CD14-positive monocyte (primary cell): ENCODE data around the gene SRRM3. TPM values are rescaled to one million over a fixed set of nuclear protein-coding genes. Genes with fewer than 3 reads are reported as not detected.

Source experiments
- DNase-seq, 3 donors: peaks; one replicate each; pipeline ENCODE4 v3.0.0-alpha.2; 2011 to 2022
- H2AFZ ChIP-seq: 2 replicates; pipeline ENCODE4 v1.6.0; 2012; ENCODE audit warnings: mild to moderate bottlenecking, low read depth, low read length, inconsistent platforms; ENCODE audit not compliant: insufficient read depth, poor library complexity, severe bottlenecking
- H3K27ac ChIP-seq, 2 donors: 1 replicate in 1 of 2; 2 replicates in 1 of 2; pipeline ENCODE4 v1.5.1; 2012 to 2013; ENCODE audit warnings: low read length in 2 of 2, control low read depth in 1 of 2, inconsistent platforms in 1 of 2, low read depth in 1 of 2, mild to moderate bottlenecking in 1 of 2
- H3K27me3 ChIP-seq, 2 donors: one replicate each; pipeline versions ENCODE4 v1.6.0 to v1.6.1; 2011 to 2013; ENCODE audit warnings: low read length in 2 of 2; ENCODE audit not compliant: control insufficient read depth in 2 of 2, insufficient read depth in 2 of 2
- H3K36me3 ChIP-seq, 2 donors: replicated peaks in 1 of 2; 1 replicate in 1 of 2; 2 replicates in 1 of 2; pipeline versions ENCODE4 v1.5.1 to v1.6.1; 2012 to 2013; ENCODE audit warnings: low read length in 2 of 2, control low read depth in 1 of 2, inconsistent platforms in 1 of 2, mild to moderate bottlenecking in 1 of 2; ENCODE audit not compliant: insufficient read depth in 2 of 2, control insufficient read depth in 1 of 2
- H3K4me1 ChIP-seq, 2 donors: 1 replicate in 1 of 2; 2 replicates in 1 of 2; pipeline versions ENCODE4 v1.5.1 to v1.6.1; 2012 to 2013; ENCODE audit warnings: low read length in 2 of 2, control low read depth in 1 of 2, inconsistent platforms in 1 of 2, mild to moderate bottlenecking in 1 of 2, moderate library complexity in 1 of 2; ENCODE audit not compliant: insufficient read depth in 2 of 2, control insufficient read depth in 1 of 2
- H3K4me2 ChIP-seq: replicated peaks from 2 replicates; pipeline ENCODE3; 2012; ENCODE audit warnings: low read length, moderate library complexity, mild to moderate bottlenecking; ENCODE audit not compliant: poor library complexity, severe bottlenecking; ENCODE audit errors: extremely low read depth
- H3K4me3 ChIP-seq, 3 experiments: fragments of 200-600 bp in 1 of 3; sonication (generic) in 1 of 3; replicated peaks in 1 of 3; 1 replicate in 2 of 3; 2 replicates in 1 of 3; pipeline ENCODE4 v1.5.1; 2011 to 2013; ENCODE audit warnings: low read length in 3 of 3, mild to moderate bottlenecking in 3 of 3, control low read depth in 2 of 3, low read depth in 2 of 3, inconsistent platforms in 1 of 3, moderate library complexity in 1 of 3
- H3K79me2 ChIP-seq: 2 replicates; pipeline ENCODE4 v1.6.0; 2012; ENCODE audit warnings: mild to moderate bottlenecking, control low read depth, inconsistent platforms, low read length, moderate library complexity; ENCODE audit not compliant: insufficient read depth
- H3K9ac ChIP-seq: 2 replicates; pipeline ENCODE4 v1.6.0; 2017; ENCODE audit warnings: low read length, mild to moderate bottlenecking; ENCODE audit not compliant: insufficient read depth, poor library complexity, severe bottlenecking
- H3K9me3 ChIP-seq, 2 donors: replicated peaks in 1 of 2; 1 replicate in 1 of 2; 2 replicates in 1 of 2; pipeline versions ENCODE4 v1.5.1 to v1.6.1; 2012 to 2013; ENCODE audit warnings: low read length in 2 of 2, control low read depth in 1 of 2; ENCODE audit not compliant: control insufficient read depth in 1 of 2, insufficient read depth in 1 of 2
- H4K20me1 ChIP-seq: 2 replicates; pipeline ENCODE4 v1.6.0; 2012; ENCODE audit warnings: mild to moderate bottlenecking, low read length, control low read depth, moderate library complexity; ENCODE audit not compliant: insufficient read depth
- H3K27ac Mint-ChIP-seq, 7 donors: one replicate each; pipeline ENCODE4 v1.8.0; 2020; ENCODE audit warnings: mild to moderate bottlenecking in 7 of 7, mixed read lengths in 7 of 7, moderate library complexity in 6 of 7, inconsistent platforms in 2 of 7
- H3K27me3 Mint-ChIP-seq, 3 donors: one replicate each; pipeline ENCODE4 v1.8.0; 2021 to 2022; ENCODE audit warnings: low read depth in 3 of 3, mild to moderate bottlenecking in 3 of 3, mixed read lengths in 3 of 3, moderate library complexity in 3 of 3, inconsistent platforms in 1 of 3
- H3K36me3 Mint-ChIP-seq, 2 donors: one replicate each; pipeline ENCODE4 v1.8.0; 2020; ENCODE audit warnings: mixed read lengths in 2 of 2, inconsistent platforms in 1 of 2, mild to moderate bottlenecking in 1 of 2
- H3K4me1 Mint-ChIP-seq: one replicate; pipeline ENCODE4 v1.8.0; 2020; ENCODE audit warnings: mild to moderate bottlenecking, mixed read lengths
- H3K4me3 Mint-ChIP-seq, 2 donors: one replicate each; pipeline ENCODE4 v1.8.0; 2020; ENCODE audit warnings: mild to moderate bottlenecking in 2 of 2, mixed read lengths in 2 of 2, moderate library complexity in 1 of 2
- H3K9me3 Mint-ChIP-seq, 7 donors: one replicate each; pipeline ENCODE4 v1.8.0; 2020 to 2022; ENCODE audit warnings: mixed read lengths in 7 of 7, mild to moderate bottlenecking in 6 of 7, moderate library complexity in 6 of 7, inconsistent platforms in 2 of 7
- CTCF ChIP-seq: fragments of 200-600 bp; IDR thresholded peaks from one replicate; pipeline ENCODE4 v1.8.0; 2022; ENCODE audit warnings: antibody characterized with exemption, mild to moderate bottlenecking
- WGBS: methylation state at CpG from one replicate; pipeline ENCODE4 v1.1.5; 2013; ENCODE audit warnings: missing lambda C conversion rate; ENCODE audit not compliant: insufficient coverage; 5-methylcytosine and 5-hydroxymethylcytosine counted together
- intact Hi-C, 2 donors: fragments of 100-400 bp; cut with micrococcal nuclease; formaldehyde crosslinking; loops; one replicate each; pipeline versions ENCODE4 v1.15.0 to v1.15.1; 2023
- polyA plus RNA-seq, 3 donors: library from polyadenylated mRNA; depleted of rRNA in 1 of 3; unstranded in 2 of 3; stranded (reverse) in 1 of 3; fragments of 300-500 nt in 2 of 3; fragments of >200 nt in 1 of 3; fragmentation: Illumina TruSeq in 2 of 3; gene quantifications; 1 replicate in 2 of 3; 2 replicates in 1 of 3; pipeline ENCODE4 v1.2.3, GENCODE V29; 2012 to 2021

The SRRM3 gene
- polyA plus RNA-seq, 3 donors = not detected

- WGBS = 77% methylated on average over 11 of the region's 22 CpGs
- Histone ChIP-seq H3K4me1 (peaks cover 17 to 30% of the 10 kb centered on the region in 2 donors), H3K27me3 (peaks cover 0 to 1% of the 10 kb centered on the region in 2 donors), H3K36me3 (no peaks in the 10 kb centered on the region), H3K9me3 (no peaks in the 10 kb centered on the region), H4K20me1 (no peaks in the 10 kb centered on the region), H3K4me2 (no peak overlapping the region), H3K9ac (no peak overlapping the region), H3K79me2 (no peaks in the 10 kb centered on the region), H3K27ac (no peak overlapping the region), H3K4me3 (no peak overlapping the region), H2AFZ (no peak overlapping the region)
- DNase-seq = no peak
- H3K9me3 Mint-ChIP-seq = peaks cover 0 to 3% (median 0%) of the 10 kb centered on the region in 7 donors
- intact Hi-C loops = no loop called here
- peaks cover 3 to 12% (median 10%) of the 10 kb centered on the region in 3 donors for H3K27me3 Mint-ChIP-seq
- TF ChIP-seq CTCF = no peak
- peak overlapping the region in 1 of 7 donors; percentile 60 for H3K27ac Mint-ChIP-seq
- H3K4me3 Mint-ChIP-seq = no peak overlapping the region
- peaks cover 26% of the 10 kb centered on the region for H3K4me1 Mint-ChIP-seq
- H3K36me3 Mint-ChIP-seq = no peaks in the 10 kb centered on the region
Observed at GRCh38 chr7:76296743-76297740, 95.3 kb downstream of the SRRM3 start.

- Mint-ChIP-seq H3K27ac (peak overlapping the region in 2 of 7 donors; percentile 14 to 50), H3K4me3 (peak overlapping the region in 1 of 2 donors; percentile 12), H3K36me3 (no peaks in the 10 kb centered on the region), H3K4me1 (peaks cover 23% of the 10 kb centered on the region), H3K27me3 (peaks cover 5 to 23% (median 16%) of the 10 kb centered on the region in 3 donors), H3K9me3 (peaks cover 0 to 3% (median 0%) of the 10 kb centered on the region in 7 donors)
- no peaks in the 10 kb centered on the region for H3K9me3 ChIP-seq
- peaks cover 21 to 31% of the 10 kb centered on the region in 2 donors for H3K4me1 ChIP-seq
- no peak for DNase-seq
- H3K27me3 ChIP-seq = peaks cover 0 to 7% of the 10 kb centered on the region in 2 donors
- H3K27ac ChIP-seq = no peak overlapping the region
- no peak overlapping the region for H2AFZ ChIP-seq
- 85% methylated on average over 5 of the region's 7 CpGs for WGBS
- no peak overlapping the region for H3K4me3 ChIP-seq
- no peaks in the 10 kb centered on the region for H4K20me1 ChIP-seq
- H3K36me3 ChIP-seq = no peaks in the 10 kb centered on the region
- H3K9ac ChIP-seq = no peak overlapping the region
- no peaks in the 10 kb centered on the region for H3K79me2 ChIP-seq
- TF ChIP-seq CTCF = no peak
- no peak overlapping the region for H3K4me2 ChIP-seq
- intact Hi-C loops = no loop called here
Observed at GRCh38 chr7:76300166-76300731, 98.6 kb downstream of the SRRM3 start.
